ENCODE results near the gene DPEP1. TPM values are rescaled to one million over a fixed set of nuclear protein-coding genes. Genes with fewer than 3 reads are reported as not detected.
"Not testable (repeated sequence)": the region's sequence is repeated elsewhere in the genome, so short reads cannot be mapped to it uniquely, and the experiment has no call there.

Gene DPEP1
- total RNA-seq, 1 donor from 2014 or later: 0.21 TPM

DNA sequence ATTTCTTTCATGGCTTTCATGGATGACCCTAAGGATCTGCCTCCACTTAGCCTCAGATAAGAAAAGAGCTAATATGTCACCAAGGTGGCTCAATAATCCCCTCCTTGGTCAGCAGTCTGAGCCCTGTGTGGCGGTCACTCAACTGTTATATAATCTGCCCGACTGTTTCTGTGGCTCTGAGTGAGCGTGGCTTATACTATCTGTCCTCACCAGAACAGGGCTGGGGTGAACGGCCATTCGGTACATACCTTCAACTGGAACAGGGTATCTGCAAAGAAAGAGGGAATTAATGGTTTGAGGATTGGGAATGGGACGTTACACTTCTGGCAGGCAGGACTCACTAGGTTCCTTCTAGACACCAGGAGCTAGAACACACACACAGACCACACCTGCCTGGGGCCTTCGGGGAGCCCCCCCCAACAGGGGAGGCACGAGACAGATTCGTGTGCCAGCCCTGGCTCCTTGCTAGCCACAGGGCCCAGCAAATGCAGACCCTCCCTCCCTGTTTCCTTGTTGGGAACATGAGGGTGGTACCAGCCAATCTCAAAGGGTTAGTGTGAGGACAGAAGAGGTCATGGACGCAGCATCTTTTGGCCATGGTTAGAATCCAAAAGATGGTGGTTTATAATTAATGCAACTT is 40.3 kb downstream of the DPEP1 start:
- no peak for DNase-seq

DNA sequence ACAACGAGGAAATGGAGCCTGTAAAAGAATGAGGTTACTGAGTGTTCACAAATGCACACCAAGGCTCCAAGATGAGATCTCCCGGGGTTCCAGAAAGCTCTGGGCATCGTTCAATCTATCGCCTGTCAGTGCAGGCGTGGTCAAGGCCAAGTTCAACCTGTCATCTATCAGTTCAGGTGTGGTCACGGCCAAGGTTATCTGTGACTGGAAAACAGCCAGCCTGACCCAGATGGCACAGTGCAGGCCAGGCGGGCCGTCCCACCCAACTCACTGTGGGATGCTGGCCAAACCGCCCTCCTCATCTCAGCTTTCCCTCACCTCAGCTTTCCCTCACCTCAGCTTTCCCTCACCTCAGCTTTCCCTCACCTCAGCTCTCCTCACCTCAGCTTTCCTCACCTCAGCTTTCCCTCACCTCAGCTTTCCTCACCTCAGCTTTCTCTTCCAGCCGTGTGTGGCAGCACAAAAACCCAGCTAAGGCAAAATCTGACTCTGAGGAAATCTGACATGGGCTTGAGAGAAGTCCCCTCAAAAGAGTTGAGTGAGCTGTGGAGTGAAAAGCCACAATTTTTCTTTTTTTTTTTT is 41.7 kb downstream of the DPEP1 start:
- DNase-seq: no peak

DNA sequence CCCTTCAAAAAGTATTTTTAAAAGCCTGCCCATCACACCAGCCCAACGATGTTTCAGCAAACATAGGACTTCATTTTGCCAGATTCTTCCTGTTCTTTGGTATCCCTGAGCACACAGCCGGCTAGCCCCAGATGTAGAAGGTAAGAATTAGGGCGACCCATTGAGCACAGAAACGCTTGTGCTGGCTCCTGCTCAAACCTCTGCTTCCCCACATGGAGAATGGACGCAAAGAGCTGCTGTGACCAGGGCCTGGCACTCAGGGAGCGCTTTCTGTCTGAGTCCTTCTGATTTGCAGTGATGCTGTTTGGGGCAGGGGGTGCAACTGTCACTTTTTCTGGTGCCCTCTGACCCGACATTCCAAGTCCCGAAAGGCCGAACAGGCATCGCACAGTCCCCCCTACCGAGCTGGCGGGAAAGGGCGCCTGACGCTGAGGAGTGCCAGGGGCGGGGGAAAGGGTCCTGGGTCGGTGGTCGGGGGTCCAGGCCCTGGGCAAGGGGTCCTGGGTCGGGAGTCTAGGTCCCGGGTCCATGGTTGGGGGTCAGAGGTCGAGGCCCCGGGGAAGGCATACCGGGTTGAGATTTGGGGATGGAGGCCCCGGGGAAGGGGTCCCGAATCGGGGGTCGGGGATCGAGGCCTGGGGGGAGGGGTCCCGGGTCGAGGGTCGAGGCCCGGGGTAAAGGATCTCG is 43.1 kb downstream of the DPEP1 start:
- no peak for DNase-seq

DNA sequence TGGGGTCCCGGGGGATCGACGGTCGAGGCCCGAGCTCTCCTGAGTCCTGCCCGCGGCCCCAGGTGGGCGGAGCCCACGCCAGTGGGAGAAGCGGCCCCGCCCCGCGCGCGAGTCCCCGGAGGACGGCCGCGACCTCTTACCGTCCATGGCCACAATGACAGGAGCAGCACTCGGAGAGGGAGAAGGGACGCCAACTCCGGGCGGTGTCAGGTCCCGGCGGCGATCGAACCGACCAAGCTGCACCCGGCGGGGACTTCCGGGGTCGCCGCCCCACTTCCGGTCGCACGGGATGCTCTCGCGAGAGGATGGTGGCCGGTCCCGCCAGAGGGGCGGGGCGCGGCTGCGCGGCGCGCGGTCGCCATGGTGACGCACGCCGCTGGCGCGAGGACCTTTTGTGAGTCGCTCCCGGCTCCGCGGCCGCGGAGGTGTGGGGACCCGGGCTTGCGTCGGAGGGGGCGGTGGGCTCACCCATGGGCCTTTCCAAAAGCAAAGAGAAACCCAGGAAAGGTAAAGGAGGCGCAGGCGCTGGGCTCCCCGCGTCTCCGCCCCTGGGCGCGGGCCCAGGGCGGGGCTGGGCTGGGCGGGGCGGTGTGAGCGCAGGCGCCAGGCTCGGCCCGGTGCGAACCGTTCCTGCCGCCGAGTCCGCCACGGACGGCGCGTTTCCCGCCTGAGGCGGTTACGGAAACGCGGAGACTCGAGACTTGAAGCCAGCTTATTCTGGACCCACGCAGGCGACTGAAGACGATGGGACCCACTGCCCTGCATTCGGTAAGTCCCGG is 44.2 kb downstream of the DPEP1 start, which contains the start of the genes CHMP1A and SPATA33:
Gene CHMP1A (minus strand): TSS at position 267 of the 779 bp plus-strand sequence. CDS start 120 bp downstream, at position 147.
Gene SPATA33 (plus strand): TSS at position 395 of the 779 bp plus-strand sequence. CDS start 76 bp downstream, at position 471.
- DNase-seq: peak; percentile 93

DNA sequence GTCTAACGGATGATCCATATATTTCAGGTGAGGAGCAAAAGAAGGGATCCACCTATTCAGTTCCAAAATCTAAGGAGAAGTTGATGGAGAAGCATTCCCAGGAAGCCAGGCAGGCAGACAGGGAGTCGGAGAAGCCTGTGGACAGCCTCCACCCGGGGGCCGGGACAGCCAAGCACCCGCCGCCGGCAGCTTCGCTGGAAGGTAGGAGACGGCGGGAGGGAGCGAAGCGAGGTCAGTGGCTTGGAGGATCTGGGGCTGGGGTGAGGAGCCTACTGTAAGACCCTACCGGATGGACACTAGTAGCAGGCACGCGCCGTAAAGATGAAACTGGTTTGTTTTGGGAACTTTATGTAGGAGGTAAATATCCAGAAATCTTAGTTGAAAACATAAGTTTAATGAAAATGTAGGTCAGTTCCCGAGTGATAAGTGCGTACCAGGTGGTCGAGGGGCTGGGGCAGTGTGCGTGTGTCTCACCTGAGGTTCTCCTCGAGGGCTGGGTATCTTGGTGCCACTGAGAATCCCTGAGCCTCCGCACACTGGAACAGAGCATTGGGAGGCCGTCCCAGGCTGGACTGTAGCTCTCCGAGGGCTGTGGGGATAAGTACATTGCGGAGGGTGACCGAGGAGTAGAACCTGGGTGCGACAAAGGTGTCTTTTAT is 44.9 kb downstream of the DPEP1 start:
- peak; percentile 10 for DNase-seq

DNA sequence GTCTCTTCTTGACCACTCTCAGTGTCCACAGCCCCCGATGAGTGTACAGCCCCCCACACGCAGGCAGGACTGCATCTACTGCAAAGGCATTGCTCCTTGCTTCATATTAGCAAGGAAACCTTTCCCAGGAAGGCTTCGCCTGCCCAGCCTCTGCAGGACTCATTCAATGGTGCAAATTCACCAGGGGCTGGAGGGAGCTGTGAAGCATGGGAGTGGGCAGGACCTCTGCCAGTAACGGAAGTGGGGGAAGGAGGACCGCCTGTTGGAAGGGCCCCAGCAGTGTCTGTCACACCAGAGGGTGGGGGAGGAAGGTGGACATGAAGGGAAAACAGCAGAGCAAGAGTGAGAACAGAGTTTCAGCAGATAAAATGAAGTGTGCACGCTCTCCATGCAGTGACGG is 46.7 kb downstream of the DPEP1 start:
- DNase-seq: no peak

DNA sequence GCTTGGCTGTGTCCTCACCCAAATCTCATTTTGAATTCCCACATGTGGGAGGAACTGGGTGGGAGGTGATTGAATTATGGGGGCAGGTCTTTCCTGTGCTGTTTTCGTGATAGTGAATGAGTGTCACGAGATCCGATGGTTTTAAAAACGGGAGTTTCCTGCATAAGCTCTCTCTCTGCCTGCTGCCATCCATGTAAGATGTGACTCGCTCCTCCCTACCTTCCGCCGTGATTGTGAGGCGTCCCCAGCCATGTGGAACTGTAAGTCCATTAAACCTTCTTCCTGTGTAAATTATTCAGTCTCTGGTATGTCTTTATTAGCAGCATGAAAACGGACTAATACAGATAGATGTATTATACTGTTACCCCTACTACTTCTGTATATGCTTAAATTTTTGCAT is 47.8 kb downstream of the DPEP1 start:
- no peak for DNase-seq

DNA sequence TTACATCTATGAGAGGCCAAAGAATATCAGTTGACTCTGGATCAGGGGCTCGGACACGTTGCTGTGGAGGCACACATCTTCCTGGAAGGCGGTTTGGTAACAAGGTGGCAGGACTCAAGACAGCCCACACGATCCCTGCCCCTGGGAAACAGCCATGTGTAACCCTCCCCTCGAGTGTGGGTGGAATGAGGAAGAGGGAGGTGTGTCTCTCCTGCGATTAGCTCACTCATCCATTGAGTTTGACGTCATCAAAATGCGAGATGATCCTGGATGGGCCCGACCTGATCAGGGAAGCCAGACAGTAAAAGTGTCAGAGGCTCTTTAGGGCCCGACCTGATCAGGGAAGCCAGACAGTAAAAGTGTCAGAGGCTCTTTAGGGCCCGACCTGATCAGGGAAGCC is 50.8 kb downstream of the DPEP1 start:
- not testable (repeated sequence) for DNase-seq

DNA sequence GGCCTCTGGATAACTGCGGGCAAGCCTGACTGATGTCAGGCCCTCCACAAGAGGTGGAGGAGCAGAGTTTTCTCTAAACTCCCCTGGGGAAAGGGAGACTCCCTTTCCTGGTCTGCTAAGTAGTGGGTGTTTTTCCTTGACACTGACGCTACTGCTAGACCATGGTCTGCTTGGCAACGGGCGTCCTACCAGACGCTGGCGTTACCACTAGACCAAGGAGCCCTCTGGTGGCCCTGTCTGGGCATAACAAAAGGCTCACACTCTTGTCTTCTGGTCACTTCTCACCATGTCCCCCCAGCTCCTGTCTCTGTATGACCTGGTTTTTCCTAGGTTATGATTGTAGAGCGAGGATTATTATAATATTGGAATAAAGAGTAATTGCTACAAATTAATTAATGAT is 53.6 kb downstream of the DPEP1 start:
- not testable (repeated sequence) for DNase-seq

DNA sequence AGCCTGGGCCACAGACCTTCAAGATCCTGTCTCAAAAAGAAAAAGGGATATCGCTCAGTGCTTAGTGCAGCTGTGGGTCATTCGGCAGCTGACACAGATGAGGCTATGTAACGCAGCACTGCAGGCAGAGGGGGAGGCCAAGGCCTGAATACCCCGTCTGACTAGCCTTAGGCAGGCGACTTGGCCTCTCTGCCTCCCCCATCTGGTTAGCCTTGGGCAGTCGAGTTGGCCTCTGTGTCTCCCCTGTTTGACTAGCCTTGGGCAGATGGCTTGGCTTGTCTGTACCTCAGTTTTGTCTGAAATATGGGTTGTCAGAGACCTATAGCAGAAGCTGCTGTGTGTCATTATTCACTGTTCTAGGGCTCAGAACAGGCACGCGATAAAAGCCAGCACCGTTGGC is 54.2 kb downstream of the DPEP1 start:
- no peak for DNase-seq

DNA sequence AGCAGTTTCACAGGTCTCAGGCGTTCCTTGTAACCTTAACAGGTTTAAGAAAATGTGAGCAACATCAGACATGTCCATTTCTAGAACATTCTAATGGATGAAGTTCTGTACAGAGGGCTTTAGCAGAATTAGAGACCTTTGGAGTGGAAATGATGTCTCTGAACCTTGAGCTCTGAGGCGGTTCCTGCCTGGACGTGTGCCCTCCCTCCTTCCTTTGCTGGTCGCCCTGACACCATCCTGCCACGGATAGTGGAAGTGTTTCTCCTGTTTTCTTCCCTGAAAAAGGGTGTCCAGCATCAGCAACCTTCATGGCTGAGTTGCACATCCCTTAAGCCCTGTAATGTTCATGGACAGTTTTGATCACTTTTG is 55.3 kb downstream of the DPEP1 start:
- no peak for DNase-seq

DNA sequence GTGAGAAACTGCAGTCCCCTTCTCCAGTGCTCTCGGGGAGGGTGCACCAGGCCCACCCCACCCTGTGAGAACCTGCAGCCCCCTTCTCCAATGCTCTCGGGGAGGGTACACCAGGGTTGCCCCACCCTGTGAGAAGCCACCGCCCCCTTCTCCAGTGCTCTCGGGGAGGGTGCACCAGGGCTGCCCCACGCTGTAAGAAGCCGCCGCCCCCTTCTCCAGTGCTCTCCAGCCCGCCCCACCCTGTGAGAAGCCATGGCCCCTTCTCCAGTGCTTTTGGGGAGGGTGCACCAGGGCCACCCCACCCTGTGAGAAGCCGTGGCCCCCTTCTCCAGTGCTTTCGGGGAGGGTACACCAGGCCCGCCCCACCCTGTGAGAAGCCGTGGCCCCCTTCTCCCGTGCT is 56.3 kb downstream of the DPEP1 start:
- no peak for DNase-seq

DNA sequence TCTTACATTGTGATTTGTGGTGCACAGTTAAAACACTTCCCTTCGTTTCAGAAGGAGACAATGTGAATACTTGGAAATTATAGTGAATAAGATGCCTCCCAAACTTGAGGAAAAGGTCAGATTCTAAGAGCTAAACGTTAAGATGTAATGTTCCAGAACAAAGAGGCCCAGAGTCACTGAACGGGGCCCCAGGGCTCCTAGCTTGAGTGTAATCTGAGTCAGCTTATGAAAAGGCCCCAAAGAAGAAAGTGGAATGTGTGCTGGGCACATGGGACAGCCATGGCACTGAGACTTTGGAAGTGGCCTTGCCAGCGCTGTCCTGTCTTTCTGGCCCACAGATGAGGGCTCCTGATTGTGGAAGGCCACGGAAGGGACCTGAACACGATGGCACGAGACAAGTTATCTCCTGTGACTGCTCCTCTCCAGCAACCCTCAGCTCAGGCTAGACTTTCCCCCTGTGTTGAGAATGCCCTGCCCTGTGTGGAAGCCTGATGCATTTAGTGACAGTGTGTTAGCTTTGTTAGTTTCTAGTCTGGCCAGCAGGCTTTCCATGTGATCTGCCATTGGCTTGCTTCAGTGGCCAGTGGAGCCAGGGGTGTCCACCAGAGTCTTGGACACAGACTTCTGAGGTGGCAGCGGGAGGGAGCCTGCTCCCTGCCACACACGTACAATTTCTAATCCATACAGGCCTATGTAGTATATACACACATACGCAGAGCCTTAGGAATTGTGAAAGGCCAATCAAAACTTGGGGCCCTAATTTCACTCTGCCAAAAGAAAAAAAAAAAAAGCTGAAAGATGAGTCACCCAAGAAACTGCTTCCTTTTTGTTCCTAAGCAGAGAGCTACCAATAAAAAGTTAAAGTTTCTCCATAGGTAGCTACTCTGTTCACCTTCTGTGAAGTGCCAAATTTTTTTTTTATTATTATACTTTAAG is 57.3 kb downstream of the DPEP1 start:
- no peak for DNase-seq

DNA sequence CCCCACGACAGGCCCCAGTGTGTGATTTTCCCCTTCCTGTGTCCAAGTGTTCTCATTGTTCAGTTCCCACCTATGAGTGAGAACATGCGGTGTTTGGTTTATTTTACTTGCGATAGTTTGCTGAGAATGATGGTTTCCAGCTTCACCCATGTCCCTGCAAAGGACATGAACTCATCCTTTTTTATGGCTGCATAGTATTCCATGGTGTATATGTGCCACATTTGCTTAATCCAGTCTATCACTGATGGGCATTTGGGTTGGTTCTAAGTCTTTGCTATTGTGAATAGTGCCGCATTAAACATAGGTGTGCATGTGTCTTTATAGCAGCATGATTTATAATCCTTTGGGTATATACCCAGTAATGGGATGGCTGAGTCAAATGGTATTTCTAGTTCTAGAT is 58.1 kb downstream of the DPEP1 start:
- DNase-seq: not testable (repeated sequence)

DNA sequence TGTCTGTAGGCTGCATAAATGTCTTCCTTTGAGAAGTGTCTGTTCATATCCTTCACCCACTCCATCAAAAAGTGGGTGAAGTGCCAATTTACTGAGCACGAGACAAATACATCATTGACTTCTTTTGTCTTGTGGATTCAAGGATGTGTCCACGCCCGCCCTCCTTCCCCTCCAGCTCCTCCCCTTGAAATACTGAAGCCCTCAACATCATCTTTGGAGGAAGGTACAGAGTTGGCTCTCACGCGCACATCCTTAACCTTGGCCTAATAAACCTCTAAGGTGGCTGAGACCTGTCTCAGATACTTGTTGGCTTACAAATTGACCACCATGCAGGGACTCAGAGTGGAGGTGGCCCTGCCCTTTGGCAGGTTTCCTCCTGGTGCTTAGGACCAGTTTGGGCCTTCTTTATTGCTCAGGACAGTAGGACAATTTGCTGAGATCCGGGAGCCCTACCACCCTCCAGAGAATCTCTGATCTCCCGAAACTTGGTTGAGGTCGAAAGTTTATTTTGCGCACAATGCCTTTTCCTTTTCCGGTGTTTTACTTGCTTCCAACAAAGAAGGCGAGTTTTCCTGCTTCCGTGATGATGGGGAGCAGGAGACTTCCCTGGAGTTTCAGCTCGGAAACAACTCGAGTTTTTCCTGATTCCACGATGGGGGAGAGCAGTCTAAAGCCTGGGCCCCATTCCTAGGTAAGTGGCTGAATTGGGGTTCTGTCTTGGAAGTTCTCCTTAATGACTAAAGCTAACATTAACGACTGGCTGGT is 58.9 kb downstream of the DPEP1 start:
- no peak for DNase-seq

DNA sequence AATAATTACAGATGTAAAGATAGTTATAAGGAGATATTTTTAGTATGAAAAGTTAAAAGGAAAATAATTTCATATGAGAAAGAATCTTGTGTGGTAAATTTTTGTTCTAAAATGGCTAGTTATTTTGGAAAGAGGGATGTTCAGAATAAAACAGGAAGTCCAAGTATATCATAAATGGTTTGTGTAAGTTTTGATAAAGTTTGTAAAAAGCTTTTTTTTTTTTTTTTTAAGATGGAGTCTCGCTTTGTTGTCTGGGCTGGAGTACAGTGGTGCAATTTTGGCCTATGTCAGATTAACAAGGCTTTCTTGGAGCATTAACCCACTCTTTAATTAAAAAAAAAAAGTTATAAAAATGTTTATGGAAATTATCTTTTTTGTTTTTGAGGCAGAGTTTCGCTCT is 64.8 kb downstream of the DPEP1 start:
- DNase-seq: no peak

DNA sequence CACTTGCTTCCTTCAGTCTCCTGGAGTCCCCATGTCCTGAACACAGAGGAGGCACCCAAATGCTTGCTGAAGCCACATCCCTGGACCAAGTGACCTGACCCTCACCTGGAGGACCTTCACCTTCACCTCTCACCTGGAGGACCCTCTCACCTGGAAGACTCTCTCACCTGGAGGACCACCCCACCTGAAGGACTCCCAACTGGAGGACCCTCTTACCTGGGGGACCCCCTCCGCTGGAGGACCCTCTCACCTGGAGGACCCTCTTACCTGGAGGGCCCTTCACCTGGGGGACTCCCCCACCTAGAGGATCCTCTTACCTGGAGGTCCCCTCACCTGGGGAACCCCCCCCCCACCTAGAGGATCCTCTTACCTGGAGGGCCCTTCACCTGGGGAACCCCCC is 72.5 kb downstream of the DPEP1 start:
- no peak for DNase-seq

DNA sequence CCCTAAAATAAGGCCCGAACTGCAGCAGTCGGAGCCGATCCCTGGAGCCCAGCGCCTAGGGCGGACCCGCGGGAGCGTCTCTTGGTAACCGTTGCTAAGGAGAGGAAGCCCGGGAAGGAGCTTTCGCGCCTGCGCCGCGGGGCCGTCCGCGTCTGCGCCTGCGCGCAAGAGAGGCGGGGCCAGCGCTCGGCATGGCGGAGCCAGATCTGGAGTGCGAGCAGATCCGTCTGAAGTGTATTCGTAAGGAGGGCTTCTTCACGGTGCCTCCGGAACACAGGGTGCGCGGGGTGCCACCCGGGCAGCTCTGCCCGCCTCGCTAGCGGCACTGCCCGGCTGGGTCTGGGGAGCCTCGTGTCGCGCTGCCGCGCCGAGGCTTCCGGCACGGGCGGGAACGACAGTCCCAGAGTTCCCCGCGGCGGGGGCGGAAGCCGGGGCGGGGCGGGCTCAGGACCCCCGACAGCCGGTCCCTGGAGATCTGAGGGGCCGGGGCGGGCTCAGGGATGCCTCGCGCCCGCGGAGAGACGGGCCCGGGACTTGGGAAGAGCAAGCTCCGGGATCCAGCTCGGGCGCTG is 73.2 kb downstream of the DPEP1 start, which contains the start of gene CDK10:
Gene CDK10 (plus strand): TSS at position 170 of the 572 bp plus-strand sequence. CDS start 22 bp downstream, at position 192.
- DNase-seq: peak; percentile 95

DNA sequence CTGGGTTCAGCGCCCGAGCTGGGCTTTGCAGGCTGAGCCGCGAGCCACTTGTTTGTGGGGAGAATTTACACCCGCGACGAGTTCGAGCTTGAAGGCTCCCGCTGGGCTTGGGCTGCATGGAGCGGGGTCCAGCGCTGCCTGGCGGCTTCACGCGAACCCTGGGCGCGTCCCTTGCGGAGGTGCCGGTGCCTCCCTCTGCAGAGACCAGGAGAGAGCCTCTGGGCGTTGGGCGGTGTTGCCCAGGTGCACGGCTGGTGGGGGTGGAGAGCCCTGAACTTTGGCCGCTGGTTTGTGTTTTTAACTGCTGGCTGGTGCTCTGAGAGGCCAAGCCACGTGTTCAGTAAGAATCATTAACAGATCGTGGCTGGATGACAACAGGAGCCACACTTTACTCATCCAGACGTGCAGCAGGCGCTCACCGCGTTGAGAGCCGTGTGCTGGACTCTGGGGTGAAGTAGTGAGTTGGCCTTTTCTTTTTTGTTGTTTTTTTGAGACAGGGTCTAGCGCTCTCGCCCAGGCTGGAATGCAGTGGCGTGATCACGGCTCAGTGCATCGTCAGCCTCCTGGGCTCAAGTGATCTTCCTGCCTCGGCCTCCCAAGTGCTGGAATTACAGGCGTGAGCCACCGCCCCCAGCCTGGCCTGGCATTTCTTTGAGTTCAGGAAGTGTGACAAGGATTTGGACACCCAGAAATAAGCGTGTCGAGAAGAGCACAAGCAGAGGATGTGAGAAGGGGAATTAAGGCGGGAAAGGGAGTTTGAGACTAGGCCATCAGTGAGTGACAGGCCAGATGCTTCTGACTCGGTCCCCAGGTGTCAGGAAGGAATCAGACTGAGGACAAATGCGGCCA is 73.9 kb downstream of the DPEP1 start:
- no peak for DNase-seq
